ENCODE results near the gene CEP76.
"Not testable (repeated sequence)": the region's sequence is repeated elsewhere in the genome, so short reads cannot be mapped to it uniquely, and the experiment has no call there.

Gene CEP76

GRCh38 chr18:12628706-12629702, 73.5 kb downstream of the CEP76 start:
- Histone ChIP-seq H3K4me3 (ENCODE audit: insufficient read depth, low read depth, low read length) (no peak overlapping the region), H3K27ac (ENCODE audit: insufficient read depth, low read depth, low read length, poor library complexity, severe bottlenecking) (no peak overlapping the region)

GRCh38 chr18:12627199-12627598, 75.3 kb downstream of the CEP76 start:
- not testable (repeated sequence) for H3K4me1 ChIP-seq (ENCODE audit: control insufficient read depth, insufficient read depth, low read length); H3K27me3 ChIP-seq (ENCODE audit: control insufficient read depth, insufficient read depth, low read length, poor library complexity, severe bottlenecking); H3K4me3 ChIP-seq (ENCODE audit: insufficient read depth, low read depth, low read length); H3K9me3 ChIP-seq (ENCODE audit: control insufficient read depth, low read length); H3K36me3 ChIP-seq (ENCODE audit: control insufficient read depth, insufficient read depth, low read length); H3K27ac ChIP-seq (ENCODE audit: insufficient read depth, low read depth, low read length, poor library complexity, severe bottlenecking)
- 92 to 100% methylated on average over 3 of the region's 3 CpGs for WGBS, 2 experiments

More at GRCh38 chr18:12628706-12629702, 73.5 kb downstream of the CEP76 start:
- no peaks in the 10 kb centered on the region for H3K27me3 ChIP-seq (ENCODE audit: control insufficient read depth, insufficient read depth, low read length, poor library complexity, severe bottlenecking)
- H3K36me3 ChIP-seq (ENCODE audit: control insufficient read depth, insufficient read depth, low read length) = no peaks in the 10 kb centered on the region
- WGBS, 2 experiments = 94 to 95% methylated on average over 3 of the region's 4 CpGs
- no peaks in the 10 kb centered on the region for H3K4me1 ChIP-seq (ENCODE audit: control insufficient read depth, insufficient read depth, low read length)
- H3K9me3 ChIP-seq (ENCODE audit: control insufficient read depth, low read length) = no peaks in the 10 kb centered on the region

- 92 to 95% methylated on average over 3 of the region's 4 CpGs for WGBS, 2 experiments
These were observed 77.3 kb downstream of the CEP76 start for GRCh38 chr18:12625241-12625640.

More at GRCh38 chr18:12625241-12625640, 77.3 kb downstream of the CEP76 start:
- Histone ChIP-seq H3K4me1 (ENCODE audit: control insufficient read depth, insufficient read depth, low read length) (no peaks in the 10 kb centered on the region), H3K4me3 (ENCODE audit: insufficient read depth, low read depth, low read length) (no peak overlapping the region), H3K36me3 (ENCODE audit: control insufficient read depth, insufficient read depth, low read length) (no peaks in the 10 kb centered on the region), H3K27me3 (ENCODE audit: control insufficient read depth, insufficient read depth, low read length, poor library complexity, severe bottlenecking) (no peaks in the 10 kb centered on the region), H3K9me3 (ENCODE audit: control insufficient read depth, low read length) (no peaks in the 10 kb centered on the region), H3K27ac (ENCODE audit: insufficient read depth, low read depth, low read length, poor library complexity, severe bottlenecking) (no peak overlapping the region)

Data from ectodermal cell (in vitro differentiated cells).